NOMO-1 (cell line): ENCODE measurements around the gene EML3.
"Not testable (repeated sequence)": the region's sequence is repeated elsewhere in the genome, so short reads cannot be mapped to it uniquely, and the experiment has no call there.

Experiments used
- DNase-seq, 2 experiments: peaks; one replicate each; lab custom pipeline; 2025; ENCODE audit not compliant: unreplicated experiment in 2 of 2; lab: John Stamatoyannopoulos, UW

Gene EML3

DNA sequence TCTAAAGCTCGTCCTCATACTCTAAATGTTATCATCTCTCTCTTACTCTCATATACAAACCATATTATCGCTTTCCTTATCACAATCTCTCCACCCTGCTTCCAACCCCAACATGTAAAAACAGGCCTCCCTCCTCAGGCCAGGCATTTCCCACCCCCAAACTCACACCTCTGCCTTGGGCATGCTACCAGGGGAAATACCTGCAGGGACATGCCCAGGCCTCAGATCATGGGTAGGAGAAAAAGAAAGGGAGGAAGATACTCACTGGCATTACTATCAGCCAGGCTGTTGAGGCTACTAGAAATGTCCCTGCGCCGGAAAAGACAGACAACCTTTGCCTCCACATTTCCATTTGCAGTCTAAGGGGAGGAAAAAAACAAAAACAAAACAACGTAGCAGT lies 12.7 kb downstream of the EML3 start:
- no peak for DNase-seq

DNA sequence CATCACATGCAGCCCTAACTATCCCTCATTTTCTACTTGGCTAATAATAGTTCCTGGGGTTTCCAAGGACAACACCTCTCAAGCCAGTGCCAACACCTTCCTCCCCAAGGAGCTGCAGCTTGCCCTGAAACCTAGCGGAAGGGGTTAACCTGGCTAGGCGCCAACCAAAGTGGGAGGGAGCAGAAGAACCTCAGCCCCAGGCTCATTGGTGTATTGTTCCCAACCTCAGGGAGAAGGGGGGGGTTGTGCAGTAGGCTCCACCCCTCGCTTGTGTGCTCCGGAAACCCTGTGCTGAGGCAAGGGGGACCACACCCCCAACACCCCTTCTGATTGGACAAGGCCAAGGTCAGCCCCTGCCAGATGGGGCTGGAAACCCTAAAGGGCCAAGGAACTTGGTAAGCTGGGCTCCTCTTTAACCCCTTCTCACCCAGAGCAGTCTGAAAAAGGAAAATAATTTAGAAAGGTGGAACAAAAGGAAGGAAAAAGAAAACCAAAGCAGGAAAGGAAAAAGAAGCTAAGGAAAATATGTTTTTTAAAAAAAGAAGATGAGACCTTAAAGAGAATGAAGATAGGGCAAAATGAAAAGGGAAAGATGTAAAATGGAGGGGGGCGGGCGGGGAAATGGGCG lies 13.4 kb downstream of the EML3 start:
- peak; percentile 95 for DNase-seq

DNA sequence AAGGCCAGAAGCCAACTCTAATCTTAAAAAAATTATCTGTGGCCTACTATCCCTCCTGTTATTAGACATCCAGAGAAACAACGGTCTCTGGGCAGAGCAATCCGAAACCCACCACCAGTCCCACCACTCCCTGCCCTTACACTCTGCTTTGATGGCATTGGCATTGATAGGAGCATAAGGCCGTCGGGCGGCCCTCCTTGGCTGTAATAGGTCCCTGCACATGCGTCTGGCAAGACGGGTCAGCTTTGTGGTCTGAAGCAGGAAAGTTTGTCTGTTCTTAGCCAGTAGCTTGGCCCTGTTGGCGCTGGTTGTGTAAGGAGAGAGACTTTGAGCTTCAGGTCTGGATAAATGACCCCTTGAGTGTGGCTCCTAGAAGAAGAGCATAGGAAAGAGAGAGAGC lies 17.5 kb downstream of the EML3 start:
- DNase-seq: no peak

DNA sequence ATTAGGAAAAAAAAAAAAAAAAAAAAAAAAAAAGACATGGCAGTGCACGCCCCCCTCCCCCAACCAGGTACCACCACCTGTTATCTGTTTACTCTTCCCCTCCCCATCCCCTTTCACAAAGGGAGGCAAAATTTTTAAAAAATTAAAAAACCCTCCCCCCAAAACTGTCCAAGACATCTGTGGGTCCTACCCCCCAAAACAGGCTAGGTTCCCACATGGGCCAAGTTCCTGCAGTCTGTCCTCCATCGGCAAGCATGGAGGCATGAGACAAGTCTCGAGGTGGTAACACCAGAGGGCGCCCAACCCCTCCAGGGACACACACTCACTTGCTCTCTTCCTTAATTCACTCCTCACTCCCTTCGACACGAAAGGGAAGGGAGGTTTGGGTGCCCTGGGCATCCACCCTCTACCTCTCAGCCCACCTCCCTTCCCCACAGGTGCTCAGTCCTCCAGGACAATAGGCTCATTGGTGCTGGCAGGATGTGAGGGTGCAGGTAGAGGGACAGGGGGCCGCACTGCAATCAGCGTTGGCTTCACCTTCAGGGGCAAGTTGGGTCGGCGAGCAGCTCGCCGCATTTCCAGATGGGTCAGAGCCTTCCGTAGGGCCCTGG lies 19.0 kb downstream of the EML3 start:
- peak; percentile 79 to 82 for DNase-seq

DNA sequence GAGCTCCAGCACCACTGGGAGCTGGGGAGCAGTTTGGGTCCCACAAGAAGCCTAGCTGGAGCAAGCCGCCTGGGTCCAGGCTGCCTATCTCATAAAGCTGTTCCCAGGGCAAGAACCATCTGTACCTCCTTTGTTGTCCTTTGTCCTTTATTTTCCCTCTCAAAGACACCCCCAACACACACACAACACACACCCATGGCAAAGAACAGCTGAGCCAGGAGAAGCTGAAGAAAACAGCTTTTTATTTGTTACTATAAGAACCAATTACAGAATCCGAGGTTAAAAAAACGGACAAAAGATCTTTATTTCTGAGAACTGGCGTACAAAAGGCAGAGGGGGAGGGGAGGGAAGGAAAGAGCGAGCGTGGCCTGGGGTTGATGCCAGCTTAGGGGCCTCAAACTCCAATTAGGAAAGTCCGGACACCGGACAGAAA lies 19.6 kb downstream of the EML3 start:
- no peak for DNase-seq

DNA sequence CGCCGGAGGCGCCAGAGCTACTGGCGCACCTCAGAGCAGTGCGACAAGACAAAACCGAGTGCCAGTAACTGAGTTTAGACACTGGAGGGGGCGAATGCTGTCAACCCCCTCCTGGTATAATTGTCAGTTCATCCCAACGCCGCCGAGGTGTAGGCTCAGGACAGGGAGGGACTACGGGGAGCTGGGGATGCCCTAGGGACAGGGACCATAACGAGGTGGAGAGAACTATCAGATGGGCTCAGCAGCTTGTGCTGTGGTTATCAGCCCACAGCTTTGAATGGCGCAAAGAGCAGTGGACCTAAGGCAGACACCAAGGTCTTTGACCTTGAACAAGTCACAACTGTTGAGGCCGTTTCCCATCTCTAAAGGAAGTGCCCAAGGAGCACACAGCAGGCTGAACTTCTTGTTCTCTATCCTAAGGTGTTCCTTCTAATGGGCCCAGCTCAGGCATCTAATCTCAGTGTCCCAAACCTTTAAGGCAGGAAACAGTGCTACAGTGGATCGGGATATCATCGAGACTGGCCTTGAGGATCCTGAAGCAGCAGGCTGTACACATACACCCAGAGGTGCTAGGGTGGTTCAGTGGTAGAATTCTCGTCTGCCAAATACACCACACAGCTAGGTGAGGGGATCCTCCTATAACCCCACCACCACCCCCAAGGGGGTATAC lies 20.3 kb downstream of the EML3 start:
- no peak for DNase-seq

DNA sequence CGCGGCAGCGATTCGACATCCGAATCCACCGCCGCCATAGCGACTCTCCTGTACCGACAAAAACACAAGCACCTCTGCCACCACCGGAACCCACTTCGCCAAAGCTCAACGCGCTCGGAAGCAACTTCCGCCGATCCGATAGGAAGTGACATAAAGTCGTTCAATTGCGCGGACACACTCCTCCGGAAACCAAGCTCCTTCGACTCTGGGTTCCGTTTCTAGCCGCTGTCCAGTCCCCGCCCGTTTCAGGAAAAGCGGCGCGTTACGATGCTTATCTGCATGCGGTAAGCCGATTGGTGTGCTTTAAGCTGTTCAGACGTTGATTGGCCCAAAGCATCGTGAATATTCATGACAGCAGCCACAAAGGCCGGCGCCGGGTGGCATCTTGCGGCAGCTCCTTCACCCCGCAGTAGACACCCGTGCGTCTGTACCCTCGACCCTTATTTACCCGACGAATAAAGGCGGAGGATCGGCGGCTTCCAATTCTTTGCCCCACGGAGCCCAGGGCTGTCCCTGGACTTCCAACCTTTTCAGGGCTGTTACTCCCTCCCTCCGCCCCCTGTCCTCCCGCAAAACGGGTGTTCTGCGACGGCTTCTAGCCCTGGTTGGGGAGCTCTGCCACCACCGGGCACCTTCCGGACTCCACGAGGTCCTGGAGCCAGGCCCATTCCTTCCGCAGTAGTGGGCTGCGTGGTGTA lies 21.0 kb downstream of the EML3 start, which contains the start of gene TUT1:
TSS of gene TUT1 (minus strand) at position 76 of the 698 bp plus-strand sequence. CDS start at position 38, 38 bp downstream.
- DNase-seq: peak; percentile 99

DNA sequence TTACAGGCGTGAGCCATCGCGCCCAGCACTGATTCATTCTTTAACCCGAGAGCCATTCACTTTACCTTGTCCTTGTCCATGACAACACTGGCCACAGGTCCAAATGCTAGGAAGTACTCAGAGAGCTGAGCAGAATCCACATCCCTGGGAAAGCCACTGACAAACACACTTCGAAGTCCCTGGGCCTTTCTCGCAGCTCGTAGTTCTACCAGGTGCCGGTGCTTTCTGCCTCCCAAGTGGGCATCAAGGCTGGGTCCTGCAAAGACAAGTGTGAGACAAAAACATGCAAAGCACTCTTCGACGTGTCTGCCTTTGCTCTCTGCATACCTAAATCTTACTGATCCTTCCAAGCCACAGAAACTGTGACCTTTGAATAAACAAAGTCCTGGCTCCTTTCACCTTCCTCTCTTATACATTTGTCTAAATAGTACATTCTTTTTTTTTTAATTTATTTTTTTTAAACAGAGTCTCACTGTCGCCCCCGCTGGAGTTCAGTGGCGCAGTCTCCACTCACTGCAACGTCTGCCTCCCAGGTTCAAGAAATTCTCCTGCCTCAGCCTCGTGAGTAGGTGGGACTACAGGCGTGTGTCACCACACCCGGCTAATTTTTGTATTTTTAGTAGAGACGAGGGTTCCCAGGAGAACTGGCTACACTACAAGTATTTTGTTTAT lies 23.5 kb downstream of the EML3 start:
- no peak for DNase-seq

DNA sequence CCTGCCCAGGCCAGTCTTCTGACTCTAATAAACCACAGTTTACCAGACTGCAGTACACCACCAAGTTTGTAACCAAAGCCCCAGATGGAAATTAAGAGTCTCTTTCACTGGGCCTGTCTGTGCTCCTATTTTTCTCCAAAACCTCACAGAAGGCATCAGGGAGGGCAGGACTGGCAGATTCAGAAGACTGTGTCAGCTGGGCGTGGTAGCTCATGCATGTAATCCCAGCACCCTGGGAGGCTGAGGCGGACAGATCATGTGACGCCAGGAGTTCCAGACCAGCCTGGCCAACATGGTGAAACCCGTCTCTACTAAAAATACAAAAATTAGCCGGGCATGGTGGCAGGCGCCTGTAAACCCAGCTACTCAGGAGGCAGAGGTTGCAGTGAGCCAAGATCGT lies 27.2 kb downstream of the EML3 start:
- not testable (repeated sequence) for DNase-seq

DNA sequence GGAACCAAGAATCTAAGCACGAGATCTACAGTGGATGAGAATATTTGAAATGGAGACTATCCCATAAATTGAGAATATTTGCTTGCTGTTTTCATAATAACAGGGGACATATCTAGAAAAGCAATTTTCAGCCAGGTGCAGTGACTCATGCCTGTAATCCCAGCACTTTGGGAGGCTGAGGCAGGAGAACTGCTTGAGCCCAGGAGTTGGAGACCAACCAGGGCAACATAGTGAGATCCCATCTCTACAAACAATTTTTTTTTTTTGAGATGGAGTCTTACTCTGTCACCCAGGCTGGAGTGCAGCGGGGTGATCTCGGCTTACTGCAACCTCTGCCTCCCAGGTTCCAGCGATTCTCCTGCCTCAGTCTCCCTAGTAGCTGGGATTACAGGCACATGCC lies 30.8 kb downstream of the EML3 start:
- not testable (repeated sequence) for DNase-seq

DNA sequence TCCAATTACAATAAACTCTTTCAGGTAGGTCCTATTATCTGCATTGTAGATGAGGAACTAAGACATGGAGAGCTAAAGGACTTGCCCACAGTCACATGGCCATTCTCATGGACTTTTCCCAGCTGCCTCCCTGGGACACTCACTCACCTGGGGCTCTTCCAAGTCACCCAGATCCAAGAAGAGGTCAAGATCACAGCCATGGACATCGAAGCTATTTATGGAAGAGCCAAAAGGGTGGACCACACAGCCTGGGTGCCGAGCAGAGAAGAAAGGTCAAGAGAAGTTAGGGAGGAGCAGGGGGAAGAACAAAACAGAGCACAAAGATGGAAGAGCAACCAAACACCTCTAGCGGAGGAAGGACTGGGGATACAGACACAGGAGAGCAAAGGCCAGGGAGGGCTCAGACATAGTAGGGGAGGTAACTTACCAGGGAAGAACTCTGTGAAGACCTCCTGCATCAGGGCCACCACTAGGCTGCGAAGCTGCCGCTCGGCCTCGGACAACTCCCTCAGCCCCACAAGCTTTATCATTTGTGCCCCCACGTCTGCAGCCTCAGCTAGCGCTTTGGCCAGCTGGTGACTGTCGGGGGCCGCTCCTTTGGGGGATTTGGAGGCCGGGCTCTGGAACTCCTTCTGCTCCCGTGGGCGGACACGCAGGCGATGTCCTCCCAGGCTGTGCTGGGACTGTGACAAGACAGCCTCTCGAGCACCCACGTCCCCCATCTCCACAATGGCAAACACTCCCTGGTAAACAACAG lies 31.4 kb downstream of the EML3 start:
- DNase-seq: no peak

DNA sequence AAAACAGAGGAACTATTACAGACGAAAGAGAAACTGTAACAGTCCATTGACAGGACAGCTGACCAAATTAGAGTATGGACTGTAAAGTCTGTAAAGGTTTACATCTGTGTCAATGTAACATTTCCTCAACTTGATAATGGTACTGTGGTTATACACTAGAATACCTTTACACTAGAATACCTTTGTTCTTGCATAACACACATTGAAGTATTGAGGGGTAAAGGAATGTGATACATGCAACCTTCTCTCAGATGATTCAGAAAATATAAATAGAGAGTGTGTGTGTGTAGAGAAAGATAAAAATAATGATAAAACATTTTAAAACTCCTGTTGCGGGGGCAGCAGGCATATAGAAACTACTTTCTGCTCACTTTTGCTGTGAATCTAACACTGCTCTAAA lies 33.3 kb downstream of the EML3 start:
- no peak for DNase-seq

DNA sequence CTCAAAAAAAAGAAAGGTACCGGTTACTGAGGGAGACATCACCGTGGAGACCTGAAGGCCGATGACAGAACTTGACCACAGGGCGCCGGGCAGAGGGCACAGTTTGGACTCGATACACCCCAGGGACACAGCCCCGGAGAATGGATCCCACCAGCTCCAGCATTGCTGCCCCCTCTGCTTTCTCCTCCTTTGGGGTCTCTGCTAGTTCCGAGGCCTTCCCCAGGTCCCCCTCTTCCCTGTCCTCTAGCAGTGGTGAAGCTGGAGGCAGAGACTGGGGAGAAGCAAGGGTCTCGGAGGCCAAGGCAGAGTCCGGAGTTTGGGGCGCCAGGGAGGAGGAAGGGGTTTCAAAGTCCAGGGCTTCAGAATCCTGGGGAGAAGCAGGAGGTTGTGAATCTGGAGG lies 34.0 kb downstream of the EML3 start:
- no peak for DNase-seq

DNA sequence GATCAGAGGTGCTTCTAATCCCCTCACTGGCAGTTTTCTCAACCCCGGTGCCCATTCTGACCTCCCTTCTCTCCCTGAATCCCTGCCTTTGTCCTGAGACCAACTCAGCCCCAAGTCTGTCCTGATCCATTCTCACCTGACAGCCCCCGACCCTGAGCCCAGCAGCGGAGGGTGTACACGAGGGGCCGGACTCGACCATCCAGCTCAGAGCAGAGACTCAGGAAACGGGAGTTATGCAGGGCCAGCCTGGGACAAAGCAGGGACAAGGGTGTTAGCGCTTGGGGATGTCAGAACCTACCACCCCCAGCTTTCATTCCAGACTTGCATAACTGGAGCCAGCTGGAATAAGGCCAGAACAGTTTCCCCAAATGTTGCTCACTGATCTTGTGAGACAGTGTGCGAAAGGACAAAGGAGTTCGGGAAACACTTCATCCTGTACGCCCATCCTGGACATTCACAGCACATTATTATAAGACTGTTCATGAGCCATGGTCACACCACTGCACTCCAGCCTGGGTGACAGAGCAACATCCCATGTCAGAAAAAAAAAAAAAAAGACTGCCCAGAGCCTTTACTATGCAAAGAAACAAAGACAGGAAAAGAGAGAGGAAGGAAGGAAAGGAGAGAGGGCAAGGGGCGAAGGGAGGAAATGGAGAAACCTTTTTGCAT lies 35.4 kb downstream of the EML3 start:
- no peak for DNase-seq

DNA sequence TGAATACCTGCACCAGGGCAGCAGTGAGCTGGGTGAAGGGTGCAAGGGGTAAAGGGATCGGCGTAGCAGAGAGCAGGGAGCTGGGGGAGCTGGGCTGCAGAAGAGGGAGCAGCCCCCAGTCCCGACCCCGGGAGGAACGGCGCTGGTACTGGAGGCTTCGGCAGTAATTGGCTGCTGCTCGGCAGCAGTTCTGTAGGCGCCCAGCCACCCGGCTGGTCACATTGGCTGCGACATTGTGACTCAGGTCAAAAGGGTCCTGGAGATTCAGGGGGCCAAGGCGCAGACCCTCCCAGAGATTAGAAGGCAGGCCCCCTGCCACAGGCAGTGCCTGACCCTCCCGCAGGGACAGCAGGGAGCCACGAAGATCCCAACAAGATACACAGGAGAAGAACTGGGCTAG lies 36.7 kb downstream of the EML3 start:
- DNase-seq: no peak

DNA sequence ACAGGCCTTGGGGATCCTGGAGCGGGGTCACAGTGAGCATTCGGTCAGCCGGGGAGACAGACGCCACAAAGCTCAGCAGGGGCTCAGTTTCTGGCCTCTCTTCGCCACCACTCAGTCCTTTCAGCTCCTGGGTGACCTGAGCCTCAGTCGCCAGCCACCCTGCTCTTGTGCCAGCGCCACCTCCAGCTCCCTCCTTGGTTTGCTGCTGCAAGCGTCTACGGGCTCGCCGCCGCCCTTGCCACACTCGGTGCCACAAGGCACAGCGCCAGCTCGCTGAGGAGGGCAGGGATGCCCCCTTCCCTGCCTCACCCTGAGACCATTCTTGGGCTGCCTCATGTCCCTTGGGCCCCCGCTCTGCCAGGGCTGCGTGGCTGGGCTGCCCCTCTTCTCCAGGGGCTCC lies 37.4 kb downstream of the EML3 start:
- DNase-seq: no peak

DNA sequence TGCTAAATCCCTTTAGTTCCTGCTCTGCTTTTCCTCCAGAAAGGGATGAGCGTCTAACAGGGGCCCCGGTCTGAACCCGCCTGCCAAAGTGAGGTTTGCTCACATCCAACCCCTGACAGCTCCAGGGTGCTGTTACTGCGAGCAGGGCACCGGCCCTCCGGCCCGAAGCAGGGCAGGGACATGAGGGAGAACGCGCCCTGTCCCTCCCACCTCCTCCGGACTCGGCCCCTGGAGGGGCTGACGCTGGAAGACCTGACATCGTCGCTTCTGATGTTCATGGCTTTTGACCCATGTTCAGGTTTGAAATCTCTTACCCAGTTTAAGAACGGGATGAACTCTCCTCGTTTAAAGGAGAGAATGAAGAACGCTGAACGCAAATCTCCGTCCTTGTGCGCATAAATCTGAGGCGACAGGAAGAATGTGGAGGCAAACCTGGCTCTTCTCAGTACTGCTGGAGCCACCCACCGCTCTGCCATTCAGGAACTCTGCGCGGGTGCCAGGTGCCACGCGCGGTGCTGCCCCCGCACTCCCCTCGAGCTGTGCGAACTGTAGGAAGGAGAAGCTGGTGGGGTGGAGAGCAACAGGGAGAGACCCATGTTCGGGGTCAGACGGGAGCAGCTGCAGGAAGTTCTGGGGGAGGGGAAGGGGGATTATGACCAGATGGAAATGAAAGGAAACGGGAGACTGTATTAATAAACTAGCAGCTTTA lies 38.1 kb downstream of the EML3 start:
- peak in 1 of 2 experiments; percentile 48 for DNase-seq

DNA sequence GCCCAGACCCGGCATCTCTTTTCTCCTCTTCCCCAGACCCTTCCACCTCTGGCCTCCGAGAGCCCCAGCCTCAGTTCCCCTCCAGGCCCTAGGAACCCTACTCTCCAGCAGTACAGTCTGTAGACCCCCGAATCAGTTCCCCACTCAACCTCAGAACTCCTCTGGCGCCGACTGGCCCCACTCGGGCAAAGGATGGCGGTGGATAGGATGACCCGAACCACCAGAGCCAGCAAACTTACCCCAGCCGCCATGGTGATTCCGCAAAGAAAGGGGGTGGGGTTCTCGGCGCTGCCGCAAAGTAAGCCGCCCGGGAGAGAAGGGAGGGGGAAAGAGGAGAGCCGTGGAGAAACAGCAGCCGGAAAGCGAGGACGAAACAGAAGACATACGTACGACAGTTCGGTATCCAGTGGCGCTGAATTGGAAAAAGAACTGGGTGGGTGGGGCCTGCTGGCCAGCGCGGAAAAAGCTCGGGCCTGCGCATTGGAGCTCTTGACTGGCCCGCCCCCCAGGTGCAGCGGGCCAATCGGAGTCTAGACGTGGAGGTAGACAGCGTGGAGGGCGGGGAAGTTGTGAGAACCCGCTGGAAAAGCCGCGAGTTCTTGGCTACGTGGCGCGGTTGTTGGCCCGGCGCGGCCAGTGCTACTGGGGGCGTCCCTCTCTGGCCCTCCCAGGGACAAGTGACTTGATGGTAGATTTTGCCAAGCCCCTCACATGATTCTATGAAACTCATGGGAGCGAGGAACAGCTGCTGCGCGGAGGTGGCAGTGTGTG lies 38.8 kb downstream of the EML3 start, which contains the start of gene EEF1G:
TSS of gene EEF1G (minus strand) at position 300 of the 771 bp plus-strand sequence. CDS start at position 251, 49 bp downstream.
- DNase-seq: peak; percentile 100
